ENCODE data around the gene VEZF1. TPM values are rescaled to one million over a fixed set of nuclear protein-coding genes. Genes with fewer than 3 reads are reported as not detected.

VEZF1 gene
- total and polyA plus RNA-seq, 10 donors: 10.0 to 59.9 (median 50.8) TPM

GRCh38 chr17:57955183-57955931, 32.7 kb downstream of the VEZF1 start, which contains the start of gene CUEDC1:
Gene CUEDC1, minus strand, starts transcription at chr17:57955412. Its CDS starts 69,848 bp downstream, at chr17:57885564.
- TF ChIP-seq POLR2AphosphoS5 (IDR thresholded peaks at IDR 0.05) (peak in 2 of 3 donors; percentile 67 to 68), POLR2A (IDR thresholded peaks at IDR 0.05) (no peak), CTCF (IDR thresholded peaks at IDR 0.05 in 8 of 11, conservative IDR thresholded peaks at IDR 0.05 in 3 of 11) (peak in 7 of 11 experiments; percentile 9 to 61 (median 53))
- Histone ChIP-seq H3K9me3 (no peaks in the 10 kb centered on the region), H3K4me3 (peak within 1 kb of the TSS; percentile 38 to 74 (median 42)), H3K27ac (peak within 1 kb of the TSS; percentile 70 to 90 (median 80)), H3K27me3 (replicated peaks in 1 of 7) (peaks cover 0 to 81% (median 10%) of the 10 kb centered on the region in 7 donors), H3K4me1 (peaks cover 18 to 65% (median 49%) of the 10 kb centered on the region in 6 donors), H3K36me3 (no peaks in the 10 kb centered on the region)
- intact Hi-C loops (cut with DNase I; ENCODE audit: low total_unique reads): no loop called here
- WGBS, 5 donors: 0 to 1% (median 1%) methylated on average over 7 to 79 of the region's 79 CpGs
- peak; percentile 94 for DNase-seq

- intact Hi-C loops (cut with DNase I; ENCODE audit: low total_unique reads): no loop called here
- Histone ChIP-seq H3K4me3 (peak overlapping the region; percentile 34 to 74 (median 41)), H3K36me3 (no peaks in the 10 kb centered on the region), H3K27ac (peak overlapping the region; percentile 70 to 90 (median 80)), H3K4me1 (peaks cover 18 to 72% (median 57%) of the 10 kb centered on the region in 6 donors), H3K27me3 (replicated peaks in 1 of 7) (peaks cover 0 to 78% (median 10%) of the 10 kb centered on the region in 7 donors), H3K9me3 (no peaks in the 10 kb centered on the region)
- TF ChIP-seq POLR2A (IDR thresholded peaks at IDR 0.05): no peak
- TF ChIP-seq POLR2AphosphoS5 (IDR thresholded peaks at IDR 0.05): peak in 2 of 3 donors; percentile 57 to 60
- TF ChIP-seq CTCF (IDR thresholded peaks at IDR 0.05 in 8 of 11, conservative IDR thresholded peaks at IDR 0.05 in 3 of 11): no peak
- 2 to 7% (median 4%) methylated on average over 24 to 85 of the region's 85 CpGs for WGBS, 5 donors
- peak; percentile 79 for DNase-seq
Observed at GRCh38 chr17:57954397-57955182, 33.5 kb downstream of the VEZF1 start.

- DNase-seq: peak; percentile 50
- TF ChIP-seq CTCF (IDR thresholded peaks at IDR 0.05 in 8 of 11, conservative IDR thresholded peaks at IDR 0.05 in 3 of 11) (no peak), POLR2AphosphoS5 (IDR thresholded peaks at IDR 0.05) (no peak), POLR2A (IDR thresholded peaks at IDR 0.05) (no peak)
- H3K4me1 ChIP-seq: peaks cover 18 to 80% (median 63%) of the 10 kb centered on the region in 6 donors
- intact Hi-C loops (cut with DNase I; ENCODE audit: low total_unique reads): no loop called here
- H3K4me3 ChIP-seq: peak overlapping the region in 6 of 8 donors; percentile 34 to 74 (median 50)
- WGBS, 5 donors: 70 to 91% (median 85%) methylated on average over 8 to 13 of the region's 13 CpGs
- H3K27ac ChIP-seq: peak overlapping the region in 7 of 8 donors; percentile 76 to 90 (median 80)
- no peaks in the 10 kb centered on the region for H3K9me3 ChIP-seq
- H3K36me3 ChIP-seq: no peaks in the 10 kb centered on the region
- H3K27me3 ChIP-seq (replicated peaks in 1 of 7): peaks cover 0 to 70% (median 10%) of the 10 kb centered on the region in 7 donors
Observed at GRCh38 chr17:57953705-57954396, 34.2 kb downstream of the VEZF1 start.

Measured in spleen (tissue), 11 donors.